Fibroblast of villous mesenchyme (primary cell): Measurements from ENCODE around the gene PITX3. TPM values are rescaled to one million over a fixed set of nuclear protein-coding genes. Genes with fewer than 3 reads are reported as not detected.
"Not testable (repeated sequence)": the region's sequence is repeated elsewhere in the genome, so short reads cannot be mapped to it uniquely, and the experiment has no call there.

Experiments used
- DNase-seq: peaks from one replicate; pipeline ENCODE4 v3.0.0-alpha.2; 2010; ENCODE audit warnings: low read depth
- H3K4me3 ChIP-seq: 2 replicates; pipeline ENCODE4 v1.5.1; 2011; ENCODE audit warnings: low read depth, mild to moderate bottlenecking, low read length
- CTCF ChIP-seq: IDR thresholded peaks from 2 replicates; pipeline ENCODE4 v1.5.1; 2012; ENCODE audit warnings: low read depth, mild to moderate bottlenecking, low read length; ENCODE audit not compliant: insufficient read depth
- total RNA-seq: library from RNA; depleted of rRNA; stranded (reverse); fragments of >200 nt; gene quantifications from 2 replicates; pipeline ENCODE4 v1.2.3, GENCODE V29; 2012

The PITX3 gene
- total RNA-seq, 1 donor: not detected

- H3K4me3 ChIP-seq: no peak overlapping the region
- TF ChIP-seq CTCF: no peak
- DNase-seq: no peak
These were observed 20.5 kb upstream of the PITX3 start for GRCh38 chr10:102261842-102262241.

GRCh38 chr10:102261196-102261595, 19.9 kb upstream of the PITX3 start:
- TF ChIP-seq CTCF: no peak
- H3K4me3 ChIP-seq: no peak overlapping the region
- no peak for DNase-seq

GRCh38 chr10:102255404-102255803, 14.1 kb upstream of the PITX3 start:
- no peak overlapping the region for H3K4me3 ChIP-seq
- no peak for TF ChIP-seq CTCF
- no peak for DNase-seq

GRCh38 chr10:102254426-102254825, 13.1 kb upstream of the PITX3 start:
- TF ChIP-seq CTCF: no peak
- H3K4me3 ChIP-seq: no peak overlapping the region
- DNase-seq: no peak

GRCh38 chr10:102252508-102252907, 11.2 kb upstream of the PITX3 start:
- not testable (repeated sequence) for DNase-seq, H3K4me3 ChIP-seq

GRCh38 chr10:102247734-102248133, 6.4 kb upstream of the PITX3 start:
- TF ChIP-seq CTCF: no peak
- no peak overlapping the region for H3K4me3 ChIP-seq
- DNase-seq: no peak

- no peak for TF ChIP-seq CTCF
- peak; percentile 54 for DNase-seq
- H3K4me3 ChIP-seq: peak overlapping the region; percentile 99
These were observed 4.9 kb upstream of the PITX3 start for GRCh38 chr10:102246261-102246660.

GRCh38 chr10:102245932-102246251, 4.6 kb upstream of the PITX3 start:
- no peak for TF ChIP-seq CTCF
- H3K4me3 ChIP-seq: peak overlapping the region; percentile 99
- DNase-seq: no peak
